Memory B cell (primary cell): ENCODE measurements around the gene VGLL3.

Experiments used
- ATAC-seq: fragments of 150-1000 bp; cut with Tn5 transposase; 2 replicates; pipeline ENCODE4 v1.10.0; 2021; ENCODE audit warnings: low read depth, mild to moderate bottlenecking, moderate library complexity
- DNase-seq, 2 donors: peaks; one replicate each; pipeline ENCODE4 v3.0.0; 2022; ENCODE audit warnings: low spot score in 2 of 2
- H3K27ac Mint-ChIP-seq: one replicate; pipeline ENCODE4 v1.8.0; 2022; ENCODE audit warnings: mild to moderate bottlenecking, moderate library complexity, mixed read lengths
- H3K27me3 Mint-ChIP-seq: one replicate; pipeline ENCODE4 v1.8.0; 2022; ENCODE audit warnings: mixed read lengths
- H3K36me3 Mint-ChIP-seq: one replicate; pipeline ENCODE4 v1.8.0; 2022; ENCODE audit warnings: mild to moderate bottlenecking, mixed read lengths
- H3K4me1 Mint-ChIP-seq: one replicate; pipeline ENCODE4 v1.8.0; 2022; ENCODE audit warnings: mixed read lengths
- H3K4me3 Mint-ChIP-seq: one replicate; pipeline ENCODE4 v1.8.0; 2022; ENCODE audit warnings: mild to moderate bottlenecking, moderate library complexity, mixed read lengths
- H3K9me3 Mint-ChIP-seq: one replicate; pipeline ENCODE4 v1.8.0; 2022; ENCODE audit warnings: mixed read lengths

VGLL3 gene

GRCh38 chr3:86950717-86951116 is 40.2 kb downstream of the VGLL3 start:
- Mint-ChIP-seq H3K36me3 (no peaks in the 10 kb centered on the region), H3K27me3 (no peaks in the 10 kb centered on the region), H3K4me3 (no peak overlapping the region), H3K4me1 (no peaks in the 10 kb centered on the region), H3K9me3 (no peaks in the 10 kb centered on the region), H3K27ac (no peak overlapping the region)
- ATAC-seq, result no peak
- no peak for DNase-seq

- Mint-ChIP-seq H3K27ac (no peak overlapping the region), H3K36me3 (no peaks in the 10 kb centered on the region), H3K4me1 (no peaks in the 10 kb centered on the region), H3K27me3 (no peaks in the 10 kb centered on the region), H3K4me3 (no peak overlapping the region), H3K9me3 (peaks cover 1% of the 10 kb centered on the region)
- DNase-seq (no peak), ATAC-seq (no peak)
Observed at GRCh38 chr3:86949850-86950249, 41.1 kb downstream of the VGLL3 start.

- no peak for DNase-seq
- no peak overlapping the region for H3K4me3 Mint-ChIP-seq
- no peak for ATAC-seq
- H3K27ac Mint-ChIP-seq, result no peak overlapping the region
- no peaks in the 10 kb centered on the region for H3K4me1 Mint-ChIP-seq
- peaks cover 1% of the 10 kb centered on the region for H3K9me3 Mint-ChIP-seq
- no peaks in the 10 kb centered on the region for H3K36me3 Mint-ChIP-seq
- H3K27me3 Mint-ChIP-seq, result no peaks in the 10 kb centered on the region
Observed at GRCh38 chr3:86948822-86949221, 42.1 kb downstream of the VGLL3 start.

DNA sequence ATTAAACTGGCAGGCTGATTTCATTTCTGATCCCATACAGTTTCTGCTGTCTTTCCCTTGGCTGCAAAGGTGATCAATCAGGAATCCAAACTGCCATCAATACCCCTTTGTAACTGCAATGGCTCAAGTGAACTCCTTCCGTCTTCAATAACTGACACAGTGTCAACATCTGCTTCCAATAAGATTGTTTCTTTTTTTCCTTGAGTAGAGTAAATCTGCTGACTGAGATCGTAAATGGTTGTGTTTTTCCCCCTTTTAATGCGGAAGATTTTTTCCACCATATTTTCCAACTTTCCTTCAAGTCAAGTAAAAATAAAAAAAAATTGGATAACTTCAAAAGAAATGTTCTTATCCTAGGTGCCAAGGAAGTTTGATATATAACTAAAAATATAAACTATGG is 48.7 kb downstream of the VGLL3 start:
- no peak for DNase-seq
- no peaks in the 10 kb centered on the region for H3K27me3 Mint-ChIP-seq
- H3K36me3 Mint-ChIP-seq, result no peaks in the 10 kb centered on the region
- no peaks in the 10 kb centered on the region for H3K4me1 Mint-ChIP-seq
- H3K27ac Mint-ChIP-seq, result no peak overlapping the region
- peaks cover 3% of the 10 kb centered on the region for H3K9me3 Mint-ChIP-seq
- no peak for ATAC-seq
- no peak overlapping the region for H3K4me3 Mint-ChIP-seq

DNA sequence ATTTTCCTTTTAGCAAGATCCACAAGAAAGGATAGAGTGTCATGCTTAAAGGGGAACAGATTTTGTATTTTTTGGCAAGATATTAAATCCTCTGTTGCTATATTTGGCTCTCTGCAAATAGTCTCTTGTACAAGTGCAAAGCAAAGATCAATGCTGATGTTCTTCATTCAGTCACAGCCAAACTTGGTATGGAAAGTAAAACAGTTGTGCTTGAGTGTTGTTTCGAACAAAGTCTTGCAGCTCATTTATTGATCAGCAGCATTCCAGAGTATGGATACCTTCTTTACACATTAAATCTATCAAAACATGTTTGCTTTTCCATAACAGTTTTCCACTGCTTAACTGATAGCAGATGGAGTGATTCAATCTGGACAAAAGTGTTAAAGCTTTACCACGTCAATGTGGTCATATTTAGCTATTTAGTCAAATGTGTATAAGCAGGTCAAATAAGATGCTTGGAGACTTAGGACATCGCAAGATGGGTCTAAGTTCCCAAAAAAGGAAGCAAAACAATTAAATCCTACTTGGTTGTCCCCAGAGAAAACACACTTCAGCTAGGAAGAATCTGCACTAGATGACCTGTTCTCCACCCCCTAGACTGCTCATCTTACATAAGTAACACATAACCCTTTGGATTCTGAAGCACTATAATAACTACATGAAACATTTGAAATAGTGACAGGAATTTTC is 52.4 kb downstream of the VGLL3 start:
- H3K9me3 Mint-ChIP-seq, result peaks cover 2% of the 10 kb centered on the region
- no peak overlapping the region for H3K4me3 Mint-ChIP-seq
- H3K27ac Mint-ChIP-seq, result no peak overlapping the region
- no peaks in the 10 kb centered on the region for H3K4me1 Mint-ChIP-seq
- H3K27me3 Mint-ChIP-seq, result no peaks in the 10 kb centered on the region
- no peaks in the 10 kb centered on the region for H3K36me3 Mint-ChIP-seq
- ATAC-seq (no peak), DNase-seq (no peak)

- Mint-ChIP-seq H3K9me3 (peaks cover 2% of the 10 kb centered on the region), H3K4me3 (no peak overlapping the region), H3K36me3 (no peaks in the 10 kb centered on the region), H3K27me3 (no peaks in the 10 kb centered on the region), H3K27ac (no peak overlapping the region), H3K4me1 (no peaks in the 10 kb centered on the region)
- DNase-seq, result no peak
- ATAC-seq, result no peak
Observed at GRCh38 chr3:86937306-86937791, 53.6 kb downstream of the VGLL3 start.

DNA sequence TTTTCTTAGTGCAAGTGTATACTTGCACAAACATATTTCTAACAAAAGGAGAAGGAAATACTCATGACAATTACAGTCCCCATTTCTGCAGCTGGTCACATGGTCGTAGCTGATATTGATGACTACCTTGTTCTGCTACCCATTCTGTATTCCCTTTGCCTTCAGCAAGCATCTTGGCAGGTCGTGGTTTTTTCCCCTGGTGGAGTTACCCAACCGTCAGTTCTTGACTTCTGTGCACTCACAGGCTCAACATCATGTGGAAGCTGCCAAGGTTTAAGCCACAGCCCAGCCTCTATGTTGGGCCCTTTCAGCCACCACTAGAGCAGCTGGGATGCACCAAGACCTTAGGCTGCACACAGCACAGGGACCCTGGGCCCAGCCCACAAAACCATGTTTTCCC is 56.1 kb downstream of the VGLL3 start:
- no peak overlapping the region for H3K27ac Mint-ChIP-seq
- H3K27me3 Mint-ChIP-seq, result no peaks in the 10 kb centered on the region
- DNase-seq (no peak), ATAC-seq (no peak)
- peaks cover 2% of the 10 kb centered on the region for H3K9me3 Mint-ChIP-seq
- H3K36me3 Mint-ChIP-seq, result no peaks in the 10 kb centered on the region
- H3K4me1 Mint-ChIP-seq, result no peaks in the 10 kb centered on the region
- H3K4me3 Mint-ChIP-seq, result no peak overlapping the region

DNA sequence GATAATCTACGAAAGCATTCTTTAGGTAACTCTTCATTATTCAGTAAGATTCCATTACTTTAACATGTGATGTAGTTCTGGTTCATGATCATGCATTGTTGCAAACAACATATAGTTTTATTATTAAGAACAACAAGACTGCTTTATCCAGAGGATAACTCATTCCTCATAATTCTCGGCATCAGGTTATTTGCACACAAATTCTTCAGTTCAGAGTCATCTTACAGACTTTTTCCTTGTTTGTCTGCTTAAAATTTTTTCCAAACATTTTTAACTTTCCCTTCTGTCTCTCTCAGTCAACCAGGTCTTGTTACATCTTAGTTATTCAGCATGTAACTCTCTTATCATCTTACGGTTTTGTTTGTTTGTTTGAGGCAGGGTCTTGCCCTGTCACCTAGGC is 60.1 kb downstream of the VGLL3 start:
- Mint-ChIP-seq H3K36me3 (no peaks in the 10 kb centered on the region), H3K27me3 (no peaks in the 10 kb centered on the region), H3K4me3 (no peak overlapping the region), H3K27ac (no peak overlapping the region), H3K9me3 (no peaks in the 10 kb centered on the region), H3K4me1 (no peaks in the 10 kb centered on the region)
- ATAC-seq (no peak), DNase-seq (no peak)

DNA sequence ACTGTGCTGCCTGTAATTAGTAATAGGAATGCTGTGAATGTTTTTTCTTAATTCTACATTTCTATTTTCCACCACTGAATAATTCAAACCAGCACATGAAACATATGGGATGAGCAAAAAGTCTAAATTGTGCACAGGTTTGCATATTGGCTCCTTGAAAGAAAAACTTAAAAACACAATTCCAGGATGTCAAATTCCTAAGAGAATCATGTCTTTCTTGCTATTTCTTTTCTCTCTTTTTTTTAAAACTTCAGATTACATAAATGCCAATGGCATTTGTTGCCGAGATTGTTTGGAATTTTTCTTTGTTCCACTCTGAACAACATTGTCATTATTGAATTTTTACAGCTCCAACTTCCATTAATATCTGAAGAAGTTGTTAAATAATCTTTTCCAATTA is 60.8 kb downstream of the VGLL3 start:
- H3K27ac Mint-ChIP-seq, result no peak overlapping the region
- no peak for ATAC-seq
- no peaks in the 10 kb centered on the region for H3K27me3 Mint-ChIP-seq
- no peaks in the 10 kb centered on the region for H3K36me3 Mint-ChIP-seq
- no peak for DNase-seq
- H3K4me1 Mint-ChIP-seq, result no peaks in the 10 kb centered on the region
- no peak overlapping the region for H3K4me3 Mint-ChIP-seq
- H3K9me3 Mint-ChIP-seq, result no peaks in the 10 kb centered on the region

DNA sequence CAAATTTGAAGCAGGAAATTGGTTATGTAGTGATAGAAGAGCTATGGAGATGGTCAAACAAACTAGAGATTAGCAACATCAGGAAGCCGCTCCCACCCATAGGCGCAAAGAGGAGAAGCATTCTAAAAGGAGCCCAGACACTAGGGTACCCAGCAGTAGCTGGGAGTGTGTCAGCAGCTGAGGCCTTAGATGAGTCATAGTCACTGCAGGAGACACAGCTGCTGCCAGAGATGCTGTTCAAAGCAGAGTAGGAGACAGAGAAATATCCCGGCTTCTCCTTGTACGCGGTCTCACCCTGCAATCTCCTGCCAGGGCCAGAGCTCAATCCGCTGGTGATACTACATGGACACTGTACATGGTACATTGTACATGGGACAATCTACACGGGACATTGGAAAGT is 61.9 kb downstream of the VGLL3 start:
- ATAC-seq (no peak), DNase-seq (no peak)
- H3K27ac Mint-ChIP-seq, result no peak overlapping the region
- H3K4me3 Mint-ChIP-seq, result no peak overlapping the region
- no peaks in the 10 kb centered on the region for H3K27me3 Mint-ChIP-seq
- H3K36me3 Mint-ChIP-seq, result no peaks in the 10 kb centered on the region
- no peaks in the 10 kb centered on the region for H3K9me3 Mint-ChIP-seq
- H3K4me1 Mint-ChIP-seq, result no peaks in the 10 kb centered on the region

- ATAC-seq, result no peak
- no peaks in the 10 kb centered on the region for H3K27me3 Mint-ChIP-seq
- no peak overlapping the region for H3K27ac Mint-ChIP-seq
- no peaks in the 10 kb centered on the region for H3K4me1 Mint-ChIP-seq
- DNase-seq, result no peak
- peaks cover 1% of the 10 kb centered on the region for H3K9me3 Mint-ChIP-seq
- no peaks in the 10 kb centered on the region for H3K36me3 Mint-ChIP-seq
- H3K4me3 Mint-ChIP-seq, result no peak overlapping the region
Observed at GRCh38 chr3:86923071-86923491, 67.9 kb downstream of the VGLL3 start.

GRCh38 chr3:86921971-86922680 is 68.8 kb downstream of the VGLL3 start:
- H3K27me3 Mint-ChIP-seq, result no peaks in the 10 kb centered on the region
- no peak overlapping the region for H3K4me3 Mint-ChIP-seq
- DNase-seq (no peak), ATAC-seq (no peak)
- no peaks in the 10 kb centered on the region for H3K4me1 Mint-ChIP-seq
- no peak overlapping the region for H3K27ac Mint-ChIP-seq
- H3K36me3 Mint-ChIP-seq, result no peaks in the 10 kb centered on the region
- peaks cover 1% of the 10 kb centered on the region for H3K9me3 Mint-ChIP-seq

GRCh38 chr3:86914670-86915069 is 76.3 kb downstream of the VGLL3 start:
- no peak for DNase-seq
- H3K27me3 Mint-ChIP-seq, result no peaks in the 10 kb centered on the region
- H3K9me3 Mint-ChIP-seq, result no peaks in the 10 kb centered on the region
- no peaks in the 10 kb centered on the region for H3K36me3 Mint-ChIP-seq
- H3K27ac Mint-ChIP-seq, result no peak overlapping the region
- H3K4me1 Mint-ChIP-seq, result no peaks in the 10 kb centered on the region
- no peak overlapping the region for H3K4me3 Mint-ChIP-seq
- ATAC-seq, result no peak

GRCh38 chr3:86913160-86913559 is 77.8 kb downstream of the VGLL3 start:
- Mint-ChIP-seq H3K9me3 (no peaks in the 10 kb centered on the region), H3K36me3 (no peaks in the 10 kb centered on the region), H3K27me3 (no peaks in the 10 kb centered on the region), H3K27ac (no peak overlapping the region), H3K4me3 (no peak overlapping the region), H3K4me1 (no peaks in the 10 kb centered on the region)
- ATAC-seq, result no peak
- DNase-seq, result no peak

DNA sequence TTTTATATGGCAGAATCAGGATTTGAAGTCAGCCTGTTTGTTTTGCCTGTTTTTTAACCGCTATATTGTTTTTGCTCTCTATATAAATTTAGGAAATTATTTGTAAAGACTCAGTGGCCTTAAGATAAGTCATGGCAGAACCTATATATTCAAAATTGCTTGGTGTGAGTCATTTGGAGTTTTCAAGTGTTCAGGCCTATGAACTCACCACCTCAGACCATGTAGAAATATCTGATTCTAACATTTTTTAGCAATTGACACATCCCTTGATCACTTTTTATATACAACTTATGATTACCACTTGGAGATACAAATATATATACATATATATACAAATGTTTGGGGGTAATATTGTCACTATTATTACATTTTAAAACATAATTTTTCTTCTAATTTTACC is 95.7 kb downstream of the VGLL3 start:
- H3K27ac Mint-ChIP-seq, result no peak overlapping the region
- H3K36me3 Mint-ChIP-seq, result no peaks in the 10 kb centered on the region
- no peaks in the 10 kb centered on the region for H3K4me1 Mint-ChIP-seq
- DNase-seq (no peak), ATAC-seq (no peak)
- H3K27me3 Mint-ChIP-seq, result no peaks in the 10 kb centered on the region
- no peak overlapping the region for H3K4me3 Mint-ChIP-seq
- H3K9me3 Mint-ChIP-seq, result no peaks in the 10 kb centered on the region
